ENCODE results near the gene LURAP1L. TPM values are rescaled to one million over a fixed set of nuclear protein-coding genes. Genes with fewer than 3 reads are reported as not detected.

The LURAP1L gene
- total RNA-seq, 2 donors from 2014 or later, result not detected

DNA sequence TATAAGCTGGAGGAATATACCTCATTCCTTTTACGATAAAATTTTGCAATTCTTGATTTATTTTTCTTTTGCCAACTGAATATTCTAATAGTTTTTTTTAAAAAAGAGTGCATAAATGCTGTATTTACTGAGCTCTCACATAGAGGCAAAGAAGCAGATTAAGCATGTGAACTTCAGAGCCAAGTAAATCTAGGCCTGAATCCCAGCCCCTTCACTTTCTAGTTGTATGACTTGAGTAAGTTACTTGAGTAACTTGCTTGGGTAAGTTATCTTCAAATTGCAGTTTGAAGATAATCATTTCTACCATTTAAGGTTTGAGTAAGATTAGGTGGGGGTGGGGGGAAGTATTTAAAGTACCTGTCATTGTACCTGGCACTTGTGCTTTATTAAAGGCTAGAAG is 21.8 kb downstream of the LURAP1L start:
- DNase-seq (ENCODE audit: low spot score in 2 of 2), result no peak
- Mint-ChIP-seq H3K27ac (no peak overlapping the region), H3K36me3 (no peaks in the 10 kb centered on the region), H3K9me3 (peaks cover 3% of the 10 kb centered on the region in 2 donors)
- no peak for ATAC-seq

DNA sequence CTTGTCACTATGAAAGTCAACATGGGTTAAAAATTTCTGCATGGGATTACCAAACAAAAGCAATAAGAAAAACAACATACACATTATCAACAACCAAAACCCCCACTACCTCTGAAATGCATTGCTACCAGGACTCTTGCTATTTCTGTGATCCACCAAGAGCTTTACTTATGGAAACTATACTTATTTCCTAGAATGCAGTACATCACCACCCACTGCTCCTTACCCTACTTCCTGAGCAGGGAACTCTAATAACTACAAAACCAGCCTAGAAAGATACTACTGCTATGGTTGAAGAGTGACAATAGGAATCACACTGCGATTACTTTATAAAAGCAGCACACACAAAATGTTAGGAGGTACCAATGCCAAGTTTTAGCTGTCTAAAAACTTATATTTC is 22.2 kb downstream of the LURAP1L start:
- H3K27ac Mint-ChIP-seq, result no peak overlapping the region
- H3K9me3 Mint-ChIP-seq, result no peaks in the 10 kb centered on the region
- DNase-seq (ENCODE audit: low spot score in 2 of 2), result no peak
- no peaks in the 10 kb centered on the region for H3K36me3 Mint-ChIP-seq
- ATAC-seq, result no peak

DNA sequence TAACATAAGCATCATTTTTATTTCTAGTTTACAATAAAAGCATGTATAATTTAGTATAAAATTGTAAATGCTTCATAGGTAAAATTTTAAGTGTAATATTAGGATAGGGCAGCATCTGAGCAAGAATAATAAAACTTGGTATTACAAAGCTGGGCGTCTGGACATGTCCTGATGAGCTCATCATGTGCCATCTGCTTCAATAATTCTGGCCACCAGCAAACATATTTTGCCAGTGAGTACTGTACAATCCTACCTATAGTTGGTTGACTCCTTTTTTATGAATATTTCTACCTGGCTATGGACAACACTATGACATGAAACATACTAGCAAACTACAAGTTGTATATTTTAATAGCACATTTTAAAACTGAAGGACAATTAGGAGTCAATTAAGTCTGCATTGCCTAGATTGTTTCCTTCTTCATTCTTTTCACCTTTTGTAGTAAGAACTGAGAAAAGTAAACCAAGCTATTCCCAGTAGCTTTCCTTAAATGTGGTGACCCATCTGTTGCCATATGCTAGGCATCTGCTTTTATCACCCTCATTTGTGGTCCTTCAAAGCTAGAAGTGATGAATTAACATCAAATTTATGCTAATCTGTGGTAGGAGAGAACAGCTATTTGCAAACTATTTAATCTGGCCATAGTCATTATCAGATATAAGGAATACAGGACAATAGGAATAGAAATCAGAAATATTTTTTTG is 23.4 kb downstream of the LURAP1L start:
- ATAC-seq (no peak), DNase-seq (ENCODE audit: low spot score in 2 of 2) (no peak)
- no peak overlapping the region for H3K27ac Mint-ChIP-seq
- H3K36me3 Mint-ChIP-seq, result peaks cover 0 to 9% of the 10 kb centered on the region in 2 donors
- peaks cover 6 to 7% of the 10 kb centered on the region in 2 donors for H3K9me3 Mint-ChIP-seq

DNA sequence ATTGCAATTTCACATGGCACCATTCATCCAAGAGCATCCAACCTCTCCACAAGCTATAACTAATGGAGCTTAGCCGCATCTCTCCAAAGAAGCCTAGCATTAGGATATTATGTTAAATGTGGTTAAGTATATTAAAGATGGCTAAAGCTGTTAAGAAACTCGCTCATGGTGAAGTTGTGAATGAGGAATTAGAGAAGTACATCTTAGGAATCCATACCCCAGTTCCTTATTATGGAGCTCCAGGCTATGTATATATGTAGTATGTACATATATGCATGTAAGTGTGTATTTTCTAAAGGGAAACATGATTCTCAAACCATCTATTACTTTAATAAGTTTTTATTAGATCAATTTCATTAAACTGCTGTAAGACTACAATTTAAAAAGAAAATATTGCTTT is 26.4 kb downstream of the LURAP1L start:
- no peak overlapping the region for H3K27ac Mint-ChIP-seq
- ATAC-seq (no peak), DNase-seq (ENCODE audit: low spot score in 2 of 2) (no peak)
- H3K36me3 Mint-ChIP-seq, result peaks cover 0 to 9% of the 10 kb centered on the region in 2 donors
- peaks cover 9 to 11% of the 10 kb centered on the region in 2 donors for H3K9me3 Mint-ChIP-seq

DNA sequence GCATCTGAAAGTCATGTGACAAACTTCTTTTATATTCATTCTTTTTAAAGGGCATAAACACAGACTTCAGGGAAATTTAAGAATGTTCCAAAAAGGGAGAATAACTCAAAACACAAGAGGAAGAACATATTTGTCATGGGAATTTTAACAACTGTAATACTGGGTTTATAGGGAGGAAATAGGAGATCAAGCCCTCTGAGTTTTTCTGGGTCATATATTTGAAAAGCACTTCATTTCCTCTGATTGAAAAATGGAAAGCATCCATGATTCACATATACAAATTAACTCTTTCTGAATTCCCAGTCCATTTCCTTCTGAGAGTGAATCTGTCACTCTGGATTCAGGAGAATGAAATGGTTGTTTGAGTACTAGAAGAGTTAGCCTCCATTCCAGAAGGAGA is 26.8 kb downstream of the LURAP1L start:
- ATAC-seq, result no peak
- Mint-ChIP-seq H3K36me3 (peaks cover 0 to 9% of the 10 kb centered on the region in 2 donors), H3K9me3 (peaks cover 9 to 11% of the 10 kb centered on the region in 2 donors), H3K27ac (no peak overlapping the region)
- no peak for DNase-seq (ENCODE audit: low spot score in 2 of 2)

DNA sequence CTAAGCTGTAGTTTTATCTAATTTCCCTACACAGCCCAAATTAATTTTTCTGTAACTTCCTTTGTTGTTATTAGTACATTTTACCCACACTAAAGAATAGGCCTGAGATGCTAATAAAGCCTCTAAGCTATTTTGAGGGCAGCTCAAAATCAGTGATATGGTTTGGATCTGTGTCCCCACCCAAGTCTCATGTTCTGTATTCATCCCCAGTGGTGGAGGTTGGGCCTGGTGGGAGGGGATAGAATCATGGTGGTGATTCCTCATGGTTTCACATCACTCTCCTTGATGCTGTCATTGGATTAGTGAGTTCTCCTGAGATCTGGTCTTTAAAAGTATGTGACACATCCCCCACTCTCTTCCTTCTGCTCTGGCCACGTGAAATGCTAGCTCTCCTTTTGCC is 27.3 kb downstream of the LURAP1L start:
- peaks cover 9 to 12% of the 10 kb centered on the region in 2 donors for H3K9me3 Mint-ChIP-seq
- no peak overlapping the region for H3K27ac Mint-ChIP-seq

DNA sequence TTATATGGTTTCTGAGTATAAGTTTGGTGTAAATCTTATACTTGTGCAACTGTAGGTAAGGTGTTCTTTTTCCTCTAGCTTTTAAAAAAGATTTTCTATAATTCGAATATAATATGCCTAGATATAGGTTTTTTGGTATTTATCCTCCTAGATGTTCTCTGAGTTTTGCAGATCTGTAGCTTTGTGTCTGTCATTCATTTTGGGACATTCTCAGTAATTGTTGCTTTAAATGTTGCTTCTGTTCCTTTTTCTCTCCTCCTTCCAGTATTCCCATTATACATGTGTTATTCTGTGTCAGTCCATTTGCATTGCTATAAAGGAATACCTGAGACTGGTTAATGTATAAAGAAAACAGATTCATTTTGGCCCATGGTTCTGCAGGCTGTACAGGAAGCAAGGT is 33.7 kb downstream of the LURAP1L start:
- Mint-ChIP-seq H3K36me3 (no peaks in the 10 kb centered on the region), H3K27ac (no peak overlapping the region), H3K9me3 (peaks cover 3 to 22% of the 10 kb centered on the region in 2 donors)
- DNase-seq (ENCODE audit: low spot score in 2 of 2) (no peak), ATAC-seq (no peak)

More for the DNA sequence above, 27.3 kb downstream of the LURAP1L start:
- ATAC-seq, result no peak
- no peak for DNase-seq (ENCODE audit: low spot score in 2 of 2)
- H3K36me3 Mint-ChIP-seq, result peaks cover 0 to 9% of the 10 kb centered on the region in 2 donors

DNA sequence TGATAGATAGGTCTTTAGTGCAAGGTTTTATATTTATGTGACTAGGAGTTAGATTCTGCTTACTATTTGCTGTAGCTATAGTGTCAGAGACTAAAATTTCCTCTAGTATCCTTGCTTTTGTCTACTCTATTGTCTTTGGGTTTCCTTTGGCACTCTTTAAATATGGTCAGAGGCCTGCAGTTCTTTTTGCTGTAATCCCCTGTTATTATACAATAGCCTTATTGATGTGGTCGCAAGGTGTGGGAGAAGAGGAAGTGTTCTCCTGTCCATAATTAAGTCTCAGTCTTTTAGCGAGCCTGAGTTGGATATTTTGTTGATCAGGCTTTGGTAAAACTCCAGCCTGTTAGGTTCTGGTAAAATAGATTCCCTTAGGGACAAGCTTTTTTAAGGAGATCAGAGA is 34.9 kb downstream of the LURAP1L start:
- H3K27ac Mint-ChIP-seq, result no peak overlapping the region
- peaks cover 3 to 22% of the 10 kb centered on the region in 2 donors for H3K9me3 Mint-ChIP-seq
- no peak for DNase-seq (ENCODE audit: low spot score in 2 of 2)
- H3K36me3 Mint-ChIP-seq, result no peaks in the 10 kb centered on the region
- no peak for ATAC-seq

DNA sequence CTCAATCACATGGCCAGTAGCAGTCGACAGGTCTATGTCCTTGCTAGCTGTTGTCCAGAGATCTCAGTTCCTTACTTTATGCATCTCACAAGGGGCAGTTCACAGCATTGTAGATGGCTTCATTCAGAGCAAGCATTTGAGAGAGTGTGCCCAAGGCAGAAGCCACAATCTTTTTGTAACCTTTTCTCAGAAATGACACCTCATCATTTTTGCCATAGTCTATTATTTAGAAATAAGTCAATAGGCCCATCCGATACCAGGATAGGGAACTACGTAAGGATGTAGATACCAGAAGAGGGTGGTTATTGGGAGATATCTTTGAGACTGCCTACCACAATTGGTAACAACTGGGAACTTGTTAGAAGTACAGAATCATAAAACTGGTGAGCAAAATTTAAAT is 37.1 kb downstream of the LURAP1L start:
- no peak for ATAC-seq

DNA sequence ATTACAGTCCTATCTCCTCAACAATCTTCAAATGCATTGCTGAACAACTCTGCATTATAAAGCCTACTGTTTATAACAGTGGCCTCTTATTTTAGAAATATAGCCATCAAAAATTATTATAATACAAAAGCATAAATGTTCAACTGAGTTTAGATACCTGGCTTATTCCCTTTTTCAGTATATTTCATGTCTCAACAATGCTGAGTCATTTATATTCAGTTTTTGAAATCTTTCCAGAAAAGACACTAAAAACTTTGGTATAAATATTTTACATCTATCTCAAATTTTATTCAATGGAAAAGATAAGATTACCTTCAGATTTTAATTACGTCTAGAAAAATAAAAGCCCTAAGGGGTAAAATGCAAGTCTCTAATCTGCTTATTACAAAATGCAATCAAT is 37.9 kb downstream of the LURAP1L start:
- H3K27ac Mint-ChIP-seq, result no peak overlapping the region

More for the DNA sequence above, 37.1 kb downstream of the LURAP1L start:
- H3K36me3 Mint-ChIP-seq, result no peaks in the 10 kb centered on the region
- no peak overlapping the region for H3K27ac Mint-ChIP-seq
- DNase-seq (ENCODE audit: low spot score in 2 of 2), result no peak
- peaks cover 3 to 23% of the 10 kb centered on the region in 2 donors for H3K9me3 Mint-ChIP-seq

DNA sequence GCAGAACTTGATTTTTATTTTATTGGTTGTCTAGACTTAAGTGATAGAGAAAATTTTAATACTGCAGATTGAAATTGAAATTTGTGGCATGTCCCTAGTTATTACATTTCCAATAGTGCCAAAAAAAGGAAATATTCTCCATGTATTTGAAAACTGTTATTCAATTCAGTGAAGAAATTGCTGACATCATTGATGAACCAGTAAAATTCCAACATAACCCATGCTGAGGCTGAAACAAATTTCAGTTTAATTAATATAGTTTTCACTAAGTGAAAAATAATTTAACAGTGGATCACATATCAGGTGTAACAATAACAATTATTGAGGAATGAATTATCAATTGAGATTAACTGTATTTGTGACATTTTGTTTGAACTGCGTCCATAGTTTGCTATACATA is 38.7 kb downstream of the LURAP1L start:
- Mint-ChIP-seq H3K9me3 (peaks cover 6 to 23% of the 10 kb centered on the region in 2 donors), H3K27ac (no peak overlapping the region), H3K36me3 (no peaks in the 10 kb centered on the region)
- no peak for ATAC-seq
- no peak for DNase-seq (ENCODE audit: low spot score in 2 of 2)

More for the DNA sequence above, 37.9 kb downstream of the LURAP1L start:
- Mint-ChIP-seq H3K36me3 (no peaks in the 10 kb centered on the region), H3K9me3 (peaks cover 3 to 23% of the 10 kb centered on the region in 2 donors)
- ATAC-seq (no peak), DNase-seq (ENCODE audit: low spot score in 2 of 2) (no peak)

DNA sequence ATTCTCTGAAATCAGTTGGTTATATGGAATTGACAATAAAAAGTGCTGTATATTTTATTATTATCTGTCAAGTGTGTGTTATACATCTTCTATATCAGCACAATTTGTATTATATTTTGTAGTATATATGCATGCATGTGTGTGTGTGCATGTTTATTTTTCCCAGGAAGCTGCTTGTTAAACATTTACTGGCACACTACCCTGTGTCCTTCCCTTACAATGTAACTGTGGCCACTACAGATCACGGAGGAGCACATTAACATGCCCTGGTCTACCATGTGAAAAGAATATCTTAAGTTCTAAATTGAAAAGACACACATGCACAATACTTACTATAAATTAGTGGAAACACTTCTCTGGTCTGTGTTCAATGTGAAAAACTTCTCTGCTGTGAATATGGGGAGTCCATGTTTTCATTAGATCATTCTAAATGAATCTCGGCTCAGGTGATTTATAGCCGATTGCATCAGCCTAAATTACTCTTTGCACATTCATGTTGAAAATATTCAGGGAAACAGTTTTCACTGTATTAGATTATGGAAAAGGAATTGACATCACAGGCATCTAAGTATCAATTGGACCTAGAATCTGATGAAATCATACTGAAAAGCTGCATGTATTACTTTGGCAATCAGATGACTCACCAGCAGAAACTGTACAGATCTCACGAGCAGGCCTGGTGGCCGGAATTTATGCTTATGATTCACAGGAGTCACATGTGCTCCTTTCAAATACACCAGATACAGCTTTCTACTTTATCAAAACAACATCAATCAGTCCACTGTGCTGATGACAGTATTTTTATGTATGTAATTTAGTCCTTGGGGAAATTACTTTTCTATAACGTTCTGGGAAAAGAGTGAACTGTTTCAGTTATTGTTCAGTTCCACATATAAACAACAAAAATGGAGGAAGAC is 39.4 kb downstream of the LURAP1L start:
- no peak for DNase-seq (ENCODE audit: low spot score in 2 of 2)
- H3K27ac Mint-ChIP-seq, result peak overlapping the region in 1 of 2 donors; percentile 53
- no peaks in the 10 kb centered on the region for H3K36me3 Mint-ChIP-seq
- ATAC-seq, result peak in 1 of 2 donors; percentile 34
- peaks cover 6 to 20% of the 10 kb centered on the region in 2 donors for H3K9me3 Mint-ChIP-seq

DNA sequence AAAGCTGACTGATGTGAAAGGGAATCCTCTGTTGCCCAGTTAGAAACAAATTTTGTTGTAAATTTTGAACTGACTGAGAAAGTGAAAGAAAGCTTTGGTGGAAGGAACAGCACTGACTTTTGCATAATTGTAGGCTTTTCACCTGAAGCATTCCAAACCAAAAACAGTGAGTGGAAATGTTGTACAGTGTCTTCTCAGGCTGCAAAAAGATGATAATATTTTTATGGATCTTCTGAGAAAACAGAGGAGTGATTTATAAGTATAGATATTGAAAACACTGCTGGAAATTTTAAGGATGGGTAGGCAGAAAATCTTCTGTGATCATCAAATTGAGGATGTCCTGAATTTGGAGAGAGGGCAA is 40.0 kb downstream of the LURAP1L start:
- DNase-seq (ENCODE audit: low spot score in 2 of 2), result no peak
- Mint-ChIP-seq H3K27ac (no peak overlapping the region), H3K36me3 (no peaks in the 10 kb centered on the region), H3K9me3 (peaks cover 6 to 16% of the 10 kb centered on the region in 2 donors)
- no peak for ATAC-seq

DNA sequence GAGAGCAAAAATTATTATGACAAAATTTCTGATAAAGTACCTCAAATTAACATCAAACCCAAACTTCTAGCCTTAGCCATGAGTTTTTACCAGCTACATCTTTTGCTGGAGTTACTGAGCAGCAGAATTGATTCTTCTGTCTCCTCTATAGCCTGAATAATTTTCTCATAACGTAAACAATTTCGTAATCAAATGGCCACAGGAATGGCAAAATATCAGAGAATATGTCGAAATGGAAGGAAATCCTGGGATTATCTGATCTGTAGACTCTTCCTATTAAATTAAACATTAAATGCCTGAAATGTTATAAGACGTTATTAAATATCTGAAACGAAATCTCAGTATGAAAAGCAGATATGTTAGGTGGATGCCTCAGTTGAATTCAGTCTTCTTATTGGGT is 41.1 kb downstream of the LURAP1L start:
- no peak overlapping the region for H3K27ac Mint-ChIP-seq
- ATAC-seq (no peak), DNase-seq (ENCODE audit: low spot score in 2 of 2) (no peak)
- peaks cover 6 to 16% of the 10 kb centered on the region in 2 donors for H3K9me3 Mint-ChIP-seq
- H3K36me3 Mint-ChIP-seq, result no peaks in the 10 kb centered on the region

DNA sequence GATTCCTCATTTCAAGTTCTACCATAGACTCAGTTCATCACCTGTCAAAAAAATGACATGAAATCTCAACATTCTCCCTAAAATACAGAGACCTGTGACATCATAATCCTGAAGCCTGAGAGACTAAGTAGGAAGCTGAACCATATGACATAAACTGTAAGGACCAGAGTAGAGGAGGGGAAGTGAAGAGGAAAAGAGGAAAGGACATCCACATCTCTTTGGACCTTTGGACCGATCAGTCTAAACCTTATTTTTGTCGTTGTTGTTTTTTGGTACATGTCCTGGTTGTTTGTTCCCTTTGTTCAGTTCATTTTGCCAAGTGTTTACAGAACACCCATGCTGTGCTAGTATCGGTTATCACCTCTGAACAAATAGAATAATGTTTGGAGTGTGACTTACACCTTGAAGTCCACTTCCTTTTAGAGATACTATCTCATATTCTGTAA is 41.9 kb downstream of the LURAP1L start:
- Mint-ChIP-seq H3K9me3 (peaks cover 6 to 16% of the 10 kb centered on the region in 2 donors), H3K36me3 (no peaks in the 10 kb centered on the region), H3K27ac (no peak overlapping the region)
- ATAC-seq (no peak), DNase-seq (ENCODE audit: low spot score in 2 of 2) (no peak)

DNA sequence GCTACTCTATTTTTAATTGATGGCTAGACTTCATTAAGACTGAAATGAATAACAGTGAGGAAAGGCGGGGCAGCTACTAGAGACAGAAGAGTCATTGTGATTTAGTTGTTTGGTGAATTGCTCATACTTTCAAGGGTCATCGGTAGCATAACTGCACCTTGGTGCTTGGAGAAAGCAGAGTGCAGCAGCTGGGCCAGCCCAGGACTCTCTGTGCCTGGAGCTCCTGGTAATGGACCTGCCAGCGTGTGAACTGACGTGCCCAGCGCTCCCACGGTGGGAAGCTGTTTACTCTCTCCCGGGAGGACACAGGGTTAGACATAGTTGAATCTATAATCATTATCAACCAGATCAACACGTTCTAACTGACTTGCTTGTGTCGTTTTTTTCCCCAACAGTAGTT is 42.9 kb downstream of the LURAP1L start:
- DNase-seq (ENCODE audit: low spot score in 2 of 2), result no peak
- Mint-ChIP-seq H3K36me3 (no peaks in the 10 kb centered on the region), H3K27ac (no peak overlapping the region), H3K9me3 (peaks cover 6 to 16% of the 10 kb centered on the region in 2 donors)
- ATAC-seq, result no peak

DNA sequence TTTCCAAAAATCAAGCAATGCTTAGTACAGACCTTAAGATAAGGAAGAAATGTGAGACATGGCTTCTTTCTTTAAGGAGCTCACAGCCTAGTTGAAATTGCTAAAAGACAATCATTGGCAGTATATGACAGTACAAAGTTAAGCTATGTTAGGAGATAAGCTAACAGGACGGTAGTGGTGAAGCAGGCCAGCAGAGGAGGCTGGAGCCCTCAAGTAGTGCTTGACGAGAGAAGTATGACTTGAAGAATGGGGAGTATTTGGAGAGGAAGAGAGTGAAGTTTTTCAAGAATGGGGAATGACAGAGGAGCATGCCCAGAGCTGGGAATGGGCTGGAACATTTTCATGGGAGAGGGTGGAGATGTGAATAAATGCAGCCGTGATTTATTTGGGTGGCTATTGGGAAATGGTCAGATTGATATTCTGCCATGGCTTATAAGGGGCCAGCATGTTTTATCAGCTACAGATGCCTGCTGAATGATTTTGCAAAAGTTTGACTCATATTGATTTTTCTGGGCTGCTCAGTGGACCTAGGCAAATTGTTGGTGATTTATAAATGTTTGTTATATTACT is 43.7 kb downstream of the LURAP1L start:
- no peak for ATAC-seq
- Mint-ChIP-seq H3K36me3 (no peaks in the 10 kb centered on the region), H3K27ac (no peak overlapping the region), H3K9me3 (peaks cover 6 to 16% of the 10 kb centered on the region in 2 donors)
- no peak for DNase-seq (ENCODE audit: low spot score in 2 of 2)

All from activated naive CD4-positive, alpha-beta T cell treated with anti-CD3 and anti-CD28 coated beads, Interleukin-2, amount 50 U/mL, for 72 hours (primary cell).